ENCODE data around the gene MAFB.

The MAFB gene

GRCh38 chr20:40702504-40702903 is 13.5 kb upstream of the MAFB start:
- no peak for DNase-seq (ENCODE audit: low spot score)

GRCh38 chr20:40698744-40699143 is 9.7 kb upstream of the MAFB start:
- DNase-seq (ENCODE audit: low spot score), result no peak

GRCh38 chr20:40698281-40698680 is 9.2 kb upstream of the MAFB start:
- no peak for DNase-seq (ENCODE audit: low spot score)

- DNase-seq (ENCODE audit: low spot score), result no peak
These were observed 8.5 kb upstream of the MAFB start for GRCh38 chr20:40697541-40697940.

- no peak for DNase-seq (ENCODE audit: low spot score)
These were observed 6.2 kb upstream of the MAFB start for GRCh38 chr20:40695214-40695613.

- no peak for DNase-seq (ENCODE audit: low spot score)
These were observed 5.2 kb upstream of the MAFB start for GRCh38 chr20:40694246-40694645.

- DNase-seq (ENCODE audit: low spot score), result no peak
These were observed 3.4 kb upstream of the MAFB start for GRCh38 chr20:40692240-40693011.

- DNase-seq (ENCODE audit: low spot score), result no peak
These were observed 2.7 kb upstream of the MAFB start for GRCh38 chr20:40691566-40692239.

GRCh38 chr20:40690836-40691565 is 2.0 kb upstream of the MAFB start:
- DNase-seq (ENCODE audit: low spot score), result no peak

- DNase-seq (ENCODE audit: low spot score), result peak; percentile 87
These were observed 1.2 kb upstream of the MAFB start for GRCh38 chr20:40689943-40690835.

- DNase-seq (ENCODE audit: low spot score), result peak; percentile 44
These were observed 622 bp downstream of the MAFB start for GRCh38 chr20:40688129-40689099.

- DNase-seq (ENCODE audit: low spot score), result peak; percentile 55
These were observed 1.5 kb downstream of the MAFB start for GRCh38 chr20:40687384-40688128.

GRCh38 chr20:40686893-40687292 is 2.1 kb downstream of the MAFB start:
- no peak for DNase-seq (ENCODE audit: low spot score)

GRCh38 chr20:40686434-40686882 is 2.6 kb downstream of the MAFB start:
- no peak for DNase-seq (ENCODE audit: low spot score)

- DNase-seq (ENCODE audit: low spot score), result no peak
These were observed 3.7 kb downstream of the MAFB start for GRCh38 chr20:40685349-40685748.

GRCh38 chr20:40683894-40684268 is 5.2 kb downstream of the MAFB start:
- DNase-seq (ENCODE audit: low spot score), result no peak

- DNase-seq (ENCODE audit: low spot score), result no peak
These were observed 5.7 kb downstream of the MAFB start for GRCh38 chr20:40683221-40683893.

- DNase-seq (ENCODE audit: low spot score), result no peak
These were observed 6.7 kb downstream of the MAFB start for GRCh38 chr20:40682104-40682981.
